ENCODE data around the gene CCDC188. TPM values are rescaled to one million over a fixed set of nuclear protein-coding genes. Genes with fewer than 3 reads are reported as not detected.
A peak's percentile ranks its signal among the peaks of the same experiment; 100 is the strongest.

Gene CCDC188
- total and polyA plus RNA-seq, 10 of the 15 experiments (the other 5 are each of a cell fraction or from before 2014, with no cell fraction given), result not detected

DNA sequence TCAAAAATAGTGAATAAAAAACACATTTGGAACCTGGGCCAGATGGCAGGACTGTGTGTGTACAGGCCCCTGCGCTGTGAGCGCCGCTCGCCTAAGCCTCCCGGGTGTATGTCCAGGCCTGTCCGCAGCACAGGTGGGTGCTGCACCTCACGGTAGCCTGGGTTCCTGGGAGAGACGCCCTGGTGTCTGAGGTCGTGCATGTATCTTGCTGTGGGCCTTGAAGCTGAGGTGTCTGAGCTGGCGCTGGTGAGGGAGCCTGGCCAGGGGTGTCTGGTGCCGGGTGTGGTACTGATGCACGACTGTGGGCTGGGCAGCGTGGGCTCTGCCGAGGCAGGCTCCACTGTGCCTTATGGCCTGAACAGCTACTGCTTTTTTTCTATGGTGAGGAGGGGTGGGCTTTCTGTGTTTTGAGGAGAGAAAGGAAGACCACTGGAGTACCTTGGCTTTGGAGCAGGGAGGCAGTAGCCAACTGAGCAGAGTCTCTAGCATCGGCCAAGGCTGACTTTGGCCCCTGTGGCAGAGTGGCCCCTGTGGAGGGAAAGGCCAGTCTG lies 23.5 kb downstream of the CCDC188 start:
- H4K20me1 ChIP-seq (ENCODE audit: control insufficient read depth, insufficient read depth), result no peaks in the 10 kb centered on the region
- peaks cover 9% of the 10 kb centered on the region for H3K79me2 ChIP-seq (ENCODE audit: control insufficient read depth, insufficient read depth, low read length)
- no peak overlapping the region for H3K9ac ChIP-seq (ENCODE audit: control insufficient read depth, insufficient read depth, low read length)
- ChIA-PET POLR2A (interaction anchor here (0.5 kb wide), 1 partner anchor 48 kb away, joined by 4 read pairs; no protein-coding TSS in a partner anchor), RAD21 (ENCODE audit: unreplicated experiment) (no interaction called here), CTCF (no interaction called here), SMC1A (ENCODE audit: uncharacterized antibody, unreplicated experiment) (no interaction called here)
- H2AFZ ChIP-seq (ENCODE audit: control insufficient read depth, low read depth, low read length), result no peak overlapping the region
- no peak overlapping the region for H3K27ac ChIP-seq (ENCODE audit: control insufficient read depth, insufficient read depth)
- WGBS (ENCODE audit: insufficient coverage, insufficient replicate concordance, low lambda C conversion rate, missing lambda C conversion rate), result 89% methylated on average over 15 of the region's 15 CpGs
- no TSS peak for BruUV-seq (replicated peaks)
- no peak for ATAC-seq
- intact Hi-C loops (cut with micrococcal nuclease; ENCODE audit: unreplicated experiment), result no loop called here
- no peaks in the 10 kb centered on the region for H3K9me3 ChIP-seq (replicated peaks; ENCODE audit: control insufficient read depth, insufficient read depth, low read length)
- H3K27me3 ChIP-seq (replicated peaks in 1 of 2; ENCODE audit: control insufficient read depth in 2 of 2, insufficient read depth in 2 of 2, low read length in 1 of 2), result no peaks in the 10 kb centered on the region
- no peak overlapping the region for H3K4me3 ChIP-seq
- FAIRE-seq, result no peak
- H3K4me1 ChIP-seq (ENCODE audit: control insufficient read depth, insufficient read depth, low read length), result peaks cover 4% of the 10 kb centered on the region; the same call in 1 of the 2 replicates
- H3K36me3 ChIP-seq (ENCODE audit: control insufficient read depth in 2 of 2, insufficient read depth in 2 of 2, low read length in 1 of 2), result peaks cover 20 to 31% of the 10 kb centered on the region in 2 experiments; a peak in 3 of 4 replicates
- no peak for DNase-seq (ENCODE audit: low read depth, low spot score)
- peak; percentile 50; the same call in 1 of the 2 replicates for TF ChIP-seq POLR2A (IDR thresholded peaks at IDR 0.05; ENCODE audit: low read depth, low read length)
- TF ChIP-seq NFYB (IDR thresholded peaks at IDR 0.05; ENCODE audit: insufficient read depth, low read depth, low read length), result no peak
- no peak for TF ChIP-seq TARDBP (IDR thresholded peaks at IDR 0.05; ENCODE audit: borderline replicate concordance)
- in situ Hi-C loops (cut with MboI), result no loop called here
- no peak overlapping the region for H3K4me2 ChIP-seq (ENCODE audit: control insufficient read depth, insufficient read depth)

- BruUV-seq (replicated peaks), result no TSS peak
- Histone ChIP-seq H2AFZ (ENCODE audit: control insufficient read depth, low read depth, low read length) (no peak overlapping the region), H3K79me2 (ENCODE audit: control insufficient read depth, insufficient read depth, low read length) (peaks cover 13% of the 10 kb centered on the region), H3K9ac (ENCODE audit: control insufficient read depth, insufficient read depth, low read length) (no peak overlapping the region), H3K4me1 (ENCODE audit: control insufficient read depth, insufficient read depth, low read length) (peaks cover 3% of the 10 kb centered on the region; the same call in 1 of the 2 replicates), H4K20me1 (ENCODE audit: control insufficient read depth, insufficient read depth) (no peaks in the 10 kb centered on the region), H3K36me3 (ENCODE audit: control insufficient read depth in 2 of 2, insufficient read depth in 2 of 2, low read length in 1 of 2) (peaks cover 27 to 34% of the 10 kb centered on the region in 2 experiments; a peak in 3 of 4 replicates), H3K4me3 (no peak overlapping the region), H3K27me3 (replicated peaks in 1 of 2; ENCODE audit: control insufficient read depth in 2 of 2, insufficient read depth in 2 of 2, low read length in 1 of 2) (no peaks in the 10 kb centered on the region), H3K4me2 (ENCODE audit: control insufficient read depth, insufficient read depth) (no peak overlapping the region), H3K9me3 (replicated peaks; ENCODE audit: control insufficient read depth, insufficient read depth, low read length) (no peaks in the 10 kb centered on the region), H3K27ac (ENCODE audit: control insufficient read depth, insufficient read depth) (no peak overlapping the region)
- ChIA-PET SMC1A (ENCODE audit: uncharacterized antibody, unreplicated experiment) (no interaction called here), POLR2A (no interaction called here), CTCF (interaction anchor here (0.7 kb wide), 1 partner anchor 155 kb away, joined by 3 read pairs; no protein-coding TSS in a partner anchor), RAD21 (ENCODE audit: unreplicated experiment) (no interaction called here)
- in situ Hi-C loops (cut with MboI), result no loop called here
- DNase-seq (ENCODE audit: low read depth, low spot score) (no peak), ATAC-seq (no peak), FAIRE-seq (no peak)
- TF ChIP-seq ZBED1 (IDR thresholded peaks at IDR 0.05; ENCODE audit: borderline replicate concordance), result no peak
- peak; percentile 42; the same call in 1 of the 2 replicates for TF ChIP-seq POLR2A (IDR thresholded peaks at IDR 0.05; ENCODE audit: low read depth, low read length)
- TF ChIP-seq, protein P1, sequence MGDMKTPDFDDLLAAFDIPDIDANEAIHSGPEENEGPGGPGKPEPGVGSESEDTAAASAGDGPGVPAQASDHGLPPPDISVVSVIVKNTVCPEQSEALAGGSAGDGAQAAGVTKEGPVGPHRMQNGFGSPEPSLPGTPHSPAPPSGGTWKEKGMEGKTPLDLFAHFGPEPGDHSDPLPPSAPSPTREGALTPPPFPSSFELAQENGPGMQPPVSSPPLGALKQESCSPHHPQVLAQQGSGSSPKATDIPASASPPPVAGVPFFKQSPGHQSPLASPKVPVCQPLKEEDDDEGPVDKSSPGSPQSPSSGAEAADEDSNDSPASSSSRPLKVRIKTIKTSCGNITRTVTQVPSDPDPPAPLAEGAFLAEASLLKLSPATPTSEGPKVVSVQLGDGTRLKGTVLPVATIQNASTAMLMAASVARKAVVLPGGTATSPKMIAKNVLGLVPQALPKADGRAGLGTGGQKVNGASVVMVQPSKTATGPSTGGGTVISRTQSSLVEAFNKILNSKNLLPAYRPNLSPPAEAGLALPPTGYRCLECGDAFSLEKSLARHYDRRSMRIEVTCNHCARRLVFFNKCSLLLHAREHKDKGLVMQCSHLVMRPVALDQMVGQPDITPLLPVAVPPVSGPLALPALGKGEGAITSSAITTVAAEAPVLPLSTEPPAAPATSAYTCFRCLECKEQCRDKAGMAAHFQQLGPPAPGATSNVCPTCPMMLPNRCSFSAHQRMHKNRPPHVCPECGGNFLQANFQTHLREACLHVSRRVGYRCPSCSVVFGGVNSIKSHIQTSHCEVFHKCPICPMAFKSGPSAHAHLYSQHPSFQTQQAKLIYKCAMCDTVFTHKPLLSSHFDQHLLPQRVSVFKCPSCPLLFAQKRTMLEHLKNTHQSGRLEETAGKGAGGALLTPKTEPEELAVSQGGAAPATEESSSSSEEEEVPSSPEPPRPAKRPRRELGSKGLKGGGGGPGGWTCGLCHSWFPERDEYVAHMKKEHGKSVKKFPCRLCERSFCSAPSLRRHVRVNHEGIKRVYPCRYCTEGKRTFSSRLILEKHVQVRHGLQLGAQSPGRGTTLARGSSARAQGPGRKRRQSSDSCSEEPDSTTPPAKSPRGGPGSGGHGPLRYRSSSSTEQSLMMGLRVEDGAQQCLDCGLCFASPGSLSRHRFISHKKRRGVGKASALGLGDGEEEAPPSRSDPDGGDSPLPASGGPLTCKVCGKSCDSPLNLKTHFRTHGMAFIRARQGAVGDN (IDR thresholded peaks at IDR 0.05), result no peak
- no peak for TF ChIP-seq RCOR1 (conservative IDR thresholded peaks at IDR 0.05; ENCODE audit: low read depth, low read length)
- TF ChIP-seq BCL11A (IDR thresholded peaks at IDR 0.05; ENCODE audit: low read depth, low read length), result no peak
- intact Hi-C loops (cut with micrococcal nuclease; ENCODE audit: unreplicated experiment), result no loop called here
- 71% methylated on average over 19 of the region's 19 CpGs for WGBS (ENCODE audit: insufficient coverage, insufficient replicate concordance, low lambda C conversion rate, missing lambda C conversion rate)
Measured at GRCh38 chr22:20126284-20127029, 24.4 kb downstream of the CCDC188 start.

Data from GM12878 (cell line).